Endometrial microvascular endothelial cells (primary cell): ENCODE measurements around the gene PTPRN2. TPM values are rescaled to one million over a fixed set of nuclear protein-coding genes. Genes with fewer than 3 reads are reported as not detected.

Source experiments
- in situ Hi-C: cut with HindIII; loops from 2 replicates; pipeline ENCODE4 v1.10.0; 2017; ENCODE audit warnings: low sequenced_read_pairs, low pct_unique_long_range_greater_than_20kb; ENCODE audit errors: inconsistent ontology term
- total RNA-seq: library from RNA; depleted of rRNA; stranded (reverse); fragments of >200 nt; gene quantifications from one replicate; pipeline ENCODE4 v1.2.3, GENCODE V29; 2015; ENCODE audit errors: inconsistent ontology term

PTPRN2 gene
- total RNA-seq, 1 donor from 2014 or later, result 13.3 TPM

GRCh38 chr7:157541295-157542067 lies 1046.1 kb downstream of the PTPRN2 start:
- in situ Hi-C loops, result no loop called here

DNA sequence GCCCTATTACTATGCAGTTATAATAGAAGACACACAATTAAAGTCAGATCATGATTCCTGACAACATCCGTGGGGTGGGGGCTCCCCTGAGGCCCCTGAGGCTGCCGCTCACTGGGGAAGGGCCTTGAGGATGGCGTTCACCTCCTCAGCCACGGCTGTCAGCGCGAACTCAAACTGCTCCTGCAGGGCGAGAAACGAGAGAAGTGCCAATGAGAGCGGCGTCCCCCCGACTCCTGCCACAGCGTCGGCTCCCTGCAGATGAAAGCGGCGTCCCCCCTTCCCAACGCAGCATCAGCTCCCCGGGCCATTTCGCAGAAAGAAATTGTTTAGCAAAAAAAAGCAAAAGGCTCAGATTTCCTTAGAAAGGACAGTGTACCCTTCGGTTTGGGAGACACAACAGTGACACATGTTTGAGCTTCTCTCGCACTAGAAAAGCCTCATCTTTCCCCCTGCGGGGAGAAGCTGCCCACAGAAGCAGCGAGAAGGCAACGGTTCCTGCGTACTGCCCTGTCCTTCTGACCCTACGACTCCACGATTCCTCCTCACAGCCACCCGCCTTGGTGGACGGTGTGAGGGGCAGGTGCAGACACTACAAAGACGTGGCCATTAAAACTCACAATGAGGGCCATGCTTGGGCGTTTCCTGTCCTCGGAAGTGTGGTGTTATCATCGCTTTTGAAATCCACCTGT lies 1046.9 kb downstream of the PTPRN2 start:
- in situ Hi-C loops, result no loop called here

GRCh38 chr7:157540020-157540419 lies 1047.6 kb downstream of the PTPRN2 start:
- in situ Hi-C loops, result no loop called here

DNA sequence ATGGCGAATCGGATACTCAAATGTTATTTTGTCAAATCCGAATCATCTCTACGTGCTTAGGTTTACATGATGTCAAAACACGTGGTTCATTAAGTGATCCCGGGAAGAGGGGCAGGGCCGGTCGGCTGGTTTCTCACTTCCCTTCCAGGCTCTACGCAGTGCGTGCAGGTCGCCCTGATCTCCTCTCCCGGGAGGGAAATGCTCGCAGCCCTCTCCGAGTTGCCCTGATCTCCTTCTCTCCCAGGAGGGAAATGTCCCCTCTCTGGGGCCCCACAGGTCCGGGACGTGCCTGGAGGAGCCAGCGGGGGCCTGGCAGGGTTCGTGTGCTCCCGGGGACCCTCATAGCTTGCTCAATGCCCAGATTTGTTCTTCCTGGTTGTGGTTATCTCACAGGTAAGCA lies 1048.1 kb downstream of the PTPRN2 start:
- in situ Hi-C loops, result no loop called here

DNA sequence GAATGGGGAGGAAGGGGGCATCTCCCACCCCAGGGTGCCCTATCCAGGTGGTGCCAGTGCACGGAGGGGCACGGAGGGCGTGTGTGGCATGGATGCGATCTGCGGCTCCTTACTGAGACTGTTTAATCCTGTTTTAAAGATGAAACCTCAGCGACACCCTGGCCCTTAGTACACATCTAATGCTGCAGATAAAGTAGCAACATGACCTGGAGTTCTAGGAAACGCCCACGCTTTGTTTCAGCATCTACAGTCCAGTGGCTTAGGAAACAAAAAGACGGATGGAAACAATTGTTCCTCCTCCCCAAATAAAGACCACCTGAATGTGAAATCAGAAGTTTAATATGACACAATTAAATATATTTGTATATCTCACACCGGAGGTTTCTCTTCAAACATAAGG lies 1048.9 kb downstream of the PTPRN2 start:
- in situ Hi-C loops, result no loop called here

DNA sequence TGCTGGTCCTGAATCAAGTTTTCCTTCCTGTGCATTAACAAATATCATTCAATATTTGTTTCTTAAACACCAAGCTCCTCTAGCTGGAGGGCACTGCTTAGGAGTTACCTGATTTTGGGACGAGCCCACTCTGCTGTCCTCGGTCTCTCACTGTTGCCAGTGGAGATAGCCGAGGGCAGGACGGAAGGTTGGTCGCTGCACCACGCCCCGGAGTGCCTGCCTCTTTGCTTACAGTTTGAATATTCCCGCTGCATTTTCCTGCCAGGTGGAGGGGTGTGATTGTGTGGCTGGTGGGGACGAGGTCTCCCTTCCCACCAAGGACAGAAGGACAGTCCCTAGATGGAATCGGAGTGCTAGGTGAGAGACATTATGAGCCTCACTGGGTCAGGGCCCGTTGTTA lies 1049.3 kb downstream of the PTPRN2 start:
- in situ Hi-C loops, result no loop called here

DNA sequence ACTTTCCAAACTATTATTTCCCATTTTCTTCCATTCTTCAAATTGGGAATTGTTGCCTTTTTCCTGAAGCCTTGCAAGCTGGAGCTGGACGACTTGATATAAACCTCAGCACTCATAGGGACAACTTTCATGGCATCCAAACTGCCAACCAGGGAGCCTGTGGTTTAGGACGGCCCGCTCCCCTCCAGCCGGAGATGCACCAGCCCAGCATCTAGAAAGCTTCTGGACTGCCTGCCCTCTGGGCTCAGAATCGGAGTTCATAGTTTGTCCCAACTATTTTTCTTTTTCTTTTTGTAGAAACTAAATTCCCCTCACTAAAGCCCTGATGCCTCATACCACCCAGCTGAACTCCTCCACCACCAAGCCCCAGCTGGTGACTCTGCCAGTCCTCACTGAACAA lies 1050.6 kb downstream of the PTPRN2 start:
- in situ Hi-C loops, result no loop called here

DNA sequence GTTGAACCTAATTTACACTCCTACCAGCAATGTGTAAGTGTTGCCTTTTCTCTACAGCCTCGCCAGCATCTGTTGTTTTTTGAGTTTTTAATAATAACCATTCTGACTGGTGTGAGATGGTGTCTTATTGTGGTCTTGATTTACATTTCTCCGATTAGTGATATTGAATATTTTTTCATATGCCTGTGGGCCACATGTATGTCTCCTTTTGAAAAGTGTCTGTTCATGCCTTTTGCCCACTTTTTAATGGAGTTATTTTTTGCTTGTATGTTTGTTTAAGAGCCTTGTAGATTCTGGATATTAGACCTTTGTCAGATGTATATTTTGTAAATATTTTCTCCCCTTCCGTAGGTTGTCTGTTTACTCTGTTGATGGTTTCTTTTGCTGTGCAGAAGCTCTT lies 1055.6 kb downstream of the PTPRN2 start:
- in situ Hi-C loops, result no loop called here

- in situ Hi-C loops, result no loop called here
Observed at GRCh38 chr7:157529768-157530560, 1057.7 kb downstream of the PTPRN2 start.

DNA sequence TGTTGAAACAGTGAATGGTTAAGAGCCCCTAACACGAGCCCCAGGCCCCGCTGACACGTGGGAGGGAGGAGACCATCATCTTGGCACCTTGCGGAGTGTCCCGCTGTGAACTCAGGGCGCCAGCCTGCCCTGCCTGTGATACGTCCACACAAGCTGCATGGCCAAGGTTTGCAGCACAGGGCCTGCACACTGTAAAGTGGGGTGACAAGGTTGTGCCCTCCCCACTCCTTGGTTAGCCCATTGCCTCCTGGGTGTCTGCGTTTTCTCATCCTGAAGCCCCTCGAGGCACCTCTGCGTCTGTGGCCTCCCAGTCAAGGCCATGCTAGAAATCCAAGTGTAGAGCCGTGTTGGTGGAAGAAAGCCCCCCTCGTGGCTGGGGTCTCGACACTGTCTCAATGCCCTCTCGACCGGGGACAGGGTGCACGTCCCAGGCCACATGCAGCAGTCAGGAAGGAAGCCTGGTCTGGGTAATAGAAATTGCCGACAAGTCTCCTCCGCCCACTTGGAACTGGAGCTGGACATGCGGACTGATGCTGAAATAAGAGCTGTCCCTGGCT lies 1058.8 kb downstream of the PTPRN2 start:
- in situ Hi-C loops, result no loop called here

GRCh38 chr7:157527686-157528085 lies 1059.9 kb downstream of the PTPRN2 start:
- in situ Hi-C loops, result no loop called here

DNA sequence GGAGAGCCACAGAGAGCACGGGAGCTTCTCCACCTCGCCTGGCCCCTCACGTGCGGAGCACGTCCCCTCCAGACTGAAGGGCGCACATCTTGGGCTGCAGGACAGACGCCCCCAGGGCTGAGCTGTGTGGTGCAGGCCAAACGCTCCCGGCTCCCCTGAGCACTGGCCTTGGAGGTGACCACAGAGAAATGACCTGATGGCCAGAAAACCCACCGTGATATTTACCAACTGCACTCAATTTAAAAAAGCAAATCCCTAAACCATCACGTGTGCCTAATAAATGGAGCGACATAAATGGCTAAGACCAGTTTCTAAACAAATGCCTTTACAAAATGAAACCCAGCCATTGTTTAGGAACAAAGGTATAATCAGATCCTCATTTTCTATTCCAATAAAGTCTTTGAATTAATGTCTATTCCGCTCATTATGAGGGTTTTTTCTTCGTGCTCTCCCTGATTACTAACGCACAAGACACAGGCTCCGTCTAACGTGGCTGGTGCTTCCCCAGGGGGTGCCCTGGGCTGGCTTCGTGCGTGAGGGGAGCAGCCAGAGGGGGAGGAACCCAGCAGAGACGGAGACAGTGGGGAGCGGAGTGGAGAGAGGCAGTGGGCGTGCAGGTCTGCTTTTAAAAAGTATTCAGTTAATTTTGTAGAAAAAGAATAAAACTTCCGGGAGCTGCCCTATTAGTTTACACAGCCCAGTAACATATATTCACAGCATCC lies 1060.5 kb downstream of the PTPRN2 start:
- in situ Hi-C loops, result no loop called here

- in situ Hi-C loops, result no loop called here
Observed at GRCh38 chr7:157526005-157526912, 1061.4 kb downstream of the PTPRN2 start.

DNA sequence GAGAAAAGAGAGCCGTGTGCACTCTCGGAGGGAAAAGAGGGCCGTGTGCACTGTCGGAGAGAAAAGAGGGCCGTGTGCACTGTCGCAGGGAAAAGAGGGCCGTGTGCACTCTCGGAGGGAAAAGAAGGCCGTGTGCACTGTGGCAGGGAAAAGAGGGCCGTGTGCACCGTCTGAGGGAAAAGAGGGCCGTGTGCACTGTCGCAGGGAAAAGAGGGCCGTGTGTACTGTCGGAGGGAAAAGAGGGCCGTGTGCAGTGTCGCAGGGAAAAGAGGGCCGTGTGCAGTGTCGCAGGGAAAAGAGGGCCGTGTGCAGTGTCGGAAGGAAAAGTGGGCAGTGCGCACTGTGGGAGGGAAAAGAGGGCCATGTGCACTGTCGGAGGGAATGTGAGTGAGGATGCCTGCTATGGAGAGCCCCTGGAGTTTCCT lies 1062.1 kb downstream of the PTPRN2 start:
- in situ Hi-C loops, result no loop called here

GRCh38 chr7:157524731-157525130 lies 1062.9 kb downstream of the PTPRN2 start:
- in situ Hi-C loops, result no loop called here

- in situ Hi-C loops, result no loop called here
Observed at GRCh38 chr7:157523766-157524421, 1063.7 kb downstream of the PTPRN2 start.

GRCh38 chr7:157523371-157523765 lies 1064.3 kb downstream of the PTPRN2 start:
- in situ Hi-C loops, result no loop called here
